BLaER1 treated with 17β-estradiol and CSF1 and Interleukin-3, amounts not matched to agents 10 nM and 100 nM (cell line): ENCODE data around the gene ERG.

ENCODE experiments used
- H3K27ac ChIP-seq, 11 experiments: shearing (Covaris generic); formaldehyde crosslinking; 2 replicates each; pipeline ENCODE4 v1.8.1; 2022
- H3K27me3 ChIP-seq, 11 experiments: shearing (Covaris generic); formaldehyde crosslinking; 2 replicates each; pipeline ENCODE4 v1.8.1; 2022
- H3K36me3 ChIP-seq, 11 experiments: shearing (Covaris generic); formaldehyde crosslinking; 2 replicates each; pipeline ENCODE4 v1.8.1; 2022
- H3K4me1 ChIP-seq, 10 experiments: shearing (Covaris generic); formaldehyde crosslinking; 2 replicates each; pipeline ENCODE4 v1.8.1; 2022
- H3K4me2 ChIP-seq, 11 experiments: shearing (Covaris generic); formaldehyde crosslinking; 2 replicates each; pipeline ENCODE4 v1.8.1; 2022
- H3K4me3 ChIP-seq, 10 experiments: shearing (Covaris generic); formaldehyde crosslinking; 2 replicates each; pipeline ENCODE4 v1.8.1; 2022
- H3K9ac ChIP-seq, 11 experiments: shearing (Covaris generic); formaldehyde crosslinking; 2 replicates each; pipeline ENCODE4 v1.8.1; 2022
- H3K9me3 ChIP-seq, 11 experiments: shearing (Covaris generic); formaldehyde crosslinking; replicated peaks in 1 of 11; 2 replicates each; pipeline ENCODE4 v1.8.1; 2022
- H4K20me1 ChIP-seq, 11 experiments: shearing (Covaris generic); formaldehyde crosslinking; 2 replicates each; pipeline ENCODE4 v1.8.1; 2022
- Cebpa-rat ChIP-seq, 11 experiments: shearing (Covaris generic); IDR thresholded peaks; 2 replicates each; pipeline ENCODE4 v1.8.1; 2022

ERG gene

DNA sequence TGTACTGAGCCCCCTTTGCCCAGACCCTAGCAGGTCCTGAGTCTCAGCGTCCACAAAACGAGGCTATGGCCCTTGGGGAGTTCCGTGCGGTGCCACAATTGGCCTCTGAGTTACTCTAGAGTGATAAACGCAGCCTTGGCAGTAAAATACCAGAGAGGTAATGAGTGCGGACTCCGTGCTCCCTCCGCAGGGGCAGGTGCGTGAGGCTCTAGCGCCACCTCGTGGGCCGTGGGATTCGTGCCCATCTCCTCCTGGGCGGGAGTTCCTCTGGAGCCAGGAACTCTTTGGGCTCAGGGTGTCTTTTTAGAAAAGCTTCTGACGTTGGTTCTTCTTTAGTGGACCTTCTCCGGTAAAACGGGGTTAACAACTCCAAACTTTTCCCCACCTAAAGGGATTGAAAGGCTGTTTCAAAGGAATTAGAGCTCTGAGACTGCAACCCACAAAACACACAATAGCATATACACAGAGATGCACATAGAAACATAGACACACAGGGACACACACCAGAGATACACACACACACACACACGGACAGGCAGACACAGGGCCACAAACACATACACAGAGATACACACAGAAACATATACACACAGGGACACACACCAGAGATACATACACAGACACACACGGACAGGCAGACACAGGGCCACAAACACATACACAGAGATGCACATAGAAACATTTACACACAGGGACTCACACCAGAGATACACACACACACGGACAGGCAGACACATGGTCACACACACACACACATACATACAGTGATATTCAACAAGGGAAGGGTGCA is 142.1 kb downstream of the ERG start:
- no peak overlapping the region; a peak in 1 of 22 replicates for H3K9ac ChIP-seq

DNA sequence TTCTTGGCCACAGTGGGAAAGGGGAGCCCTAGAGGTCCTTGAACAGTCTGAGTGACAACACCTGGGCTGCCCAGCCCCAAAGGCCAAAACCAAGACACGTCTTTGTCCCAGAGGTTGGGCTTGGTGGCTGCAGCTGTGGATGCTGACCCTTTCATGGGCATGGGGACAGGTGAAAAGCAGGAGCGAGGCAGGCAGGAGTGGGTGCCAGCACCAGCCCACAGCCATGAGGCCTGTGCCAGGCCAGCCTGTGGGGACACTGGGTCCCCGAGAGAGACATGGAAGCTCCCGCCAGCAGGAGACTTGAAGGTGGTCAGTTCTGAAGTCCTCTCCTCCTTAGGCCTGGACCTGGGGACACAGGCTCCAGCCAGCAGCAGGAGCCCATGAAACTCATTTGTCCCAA is 142.9 kb downstream of the ERG start:
- no peak for TF ChIP-seq Cebpa-rat (IDR thresholded peaks at IDR 0.05)
- no peak overlapping the region for H3K4me3 ChIP-seq
- no peak overlapping the region for H3K27ac ChIP-seq
- no peaks in the 10 kb centered on the region for H4K20me1 ChIP-seq
- H3K27me3 ChIP-seq: peaks cover 0 to 3% (median 0%) of the 10 kb centered on the region in 11 experiments; a peak in 1 of 22 replicates
- H3K4me1 ChIP-seq: peaks cover 11 to 43% (median 25%) of the 10 kb centered on the region in 10 experiments; a peak in 19 of 20 replicates
- H3K36me3 ChIP-seq: no peaks in the 10 kb centered on the region
- no peak overlapping the region for H3K9ac ChIP-seq
- no peak overlapping the region for H3K4me2 ChIP-seq
- peaks cover 0 to 3% (median 0%) of the 10 kb centered on the region in 11 experiments; a peak in 2 of 22 replicates for H3K9me3 ChIP-seq

More for the DNA sequence above, 142.1 kb downstream of the ERG start:
- Histone ChIP-seq H3K4me3 (no peak overlapping the region), H3K36me3 (no peaks in the 10 kb centered on the region), H3K9me3 (peaks cover 0 to 3% (median 0%) of the 10 kb centered on the region in 11 experiments; a peak in 2 of 22 replicates), H3K27ac (no peak overlapping the region), H4K20me1 (no peaks in the 10 kb centered on the region), H3K4me1 (peaks cover 11 to 37% (median 22%) of the 10 kb centered on the region in 10 experiments; a peak in 19 of 20 replicates), H3K27me3 (no peaks in the 10 kb centered on the region; a peak in 1 of 22 replicates), H3K4me2 (peak overlapping the region in 5 of 11 experiments; percentile 1 to 30 (median 17); a peak in 8 of 22 replicates)
- no peak for TF ChIP-seq Cebpa-rat (IDR thresholded peaks at IDR 0.05)

DNA sequence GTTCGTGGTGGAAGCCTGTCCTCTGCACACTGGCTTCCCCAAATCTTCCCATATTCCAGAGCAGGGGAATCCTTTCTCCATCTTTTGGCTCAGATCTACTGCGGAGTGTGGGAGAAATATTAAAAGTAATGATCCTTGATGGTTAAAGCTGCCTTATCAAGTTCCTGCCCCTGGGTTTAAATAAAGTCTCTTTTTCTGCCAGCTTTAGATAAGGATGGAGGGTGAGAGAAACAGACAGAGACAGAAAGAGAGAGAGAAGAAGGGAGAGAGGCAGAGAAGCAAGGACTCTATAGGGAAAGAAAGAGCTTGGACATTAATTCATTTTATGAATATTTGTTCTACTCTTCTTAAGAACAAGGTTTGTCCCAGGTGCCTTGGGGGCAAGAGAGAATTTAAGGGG is 143.5 kb downstream of the ERG start:
- Histone ChIP-seq H3K27ac (no peak overlapping the region), H3K4me2 (no peak overlapping the region), H3K27me3 (peaks cover 0 to 4% (median 0%) of the 10 kb centered on the region in 11 experiments; a peak in 1 of 22 replicates), H3K4me1 (peaks cover 11 to 49% (median 30%) of the 10 kb centered on the region in 10 experiments; a peak in 19 of 20 replicates), H3K4me3 (no peak overlapping the region), H4K20me1 (no peaks in the 10 kb centered on the region), H3K9ac (no peak overlapping the region), H3K9me3 (peaks cover 0 to 3% (median 0%) of the 10 kb centered on the region in 11 experiments; a peak in 2 of 22 replicates), H3K36me3 (no peaks in the 10 kb centered on the region)
- no peak for TF ChIP-seq Cebpa-rat (IDR thresholded peaks at IDR 0.05)

DNA sequence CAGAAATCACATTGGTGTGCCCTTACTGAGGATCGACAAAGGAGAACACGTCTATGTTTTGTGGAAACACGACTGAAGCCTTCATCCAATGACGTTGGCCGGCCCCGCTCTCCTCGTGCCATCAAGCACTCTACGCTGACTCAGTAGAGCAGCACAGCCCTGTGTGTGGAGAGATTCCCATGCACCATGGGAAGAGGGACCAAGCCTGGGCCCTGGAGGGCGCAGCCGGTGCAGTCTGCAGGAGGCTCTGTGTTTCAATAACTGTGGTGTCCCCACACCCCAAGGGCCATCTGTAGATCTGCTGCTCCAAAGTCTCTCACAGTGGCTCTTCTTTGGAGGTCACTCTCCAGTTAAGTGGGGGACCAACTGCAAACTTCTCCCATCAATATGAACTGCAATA is 144.0 kb downstream of the ERG start:
- Histone ChIP-seq H3K4me2 (no peak overlapping the region), H3K4me1 (peaks cover 11 to 55% (median 34%) of the 10 kb centered on the region in 10 experiments; a peak in 19 of 20 replicates), H3K9me3 (peaks cover 0 to 3% (median 0%) of the 10 kb centered on the region in 11 experiments; a peak in 2 of 22 replicates), H3K9ac (no peak overlapping the region), H4K20me1 (no peaks in the 10 kb centered on the region), H3K27me3 (peaks cover 0 to 4% (median 0%) of the 10 kb centered on the region in 11 experiments; a peak in 1 of 22 replicates), H3K4me3 (no peak overlapping the region), H3K36me3 (no peaks in the 10 kb centered on the region), H3K27ac (no peak overlapping the region)
- TF ChIP-seq Cebpa-rat (IDR thresholded peaks at IDR 0.05): no peak

DNA sequence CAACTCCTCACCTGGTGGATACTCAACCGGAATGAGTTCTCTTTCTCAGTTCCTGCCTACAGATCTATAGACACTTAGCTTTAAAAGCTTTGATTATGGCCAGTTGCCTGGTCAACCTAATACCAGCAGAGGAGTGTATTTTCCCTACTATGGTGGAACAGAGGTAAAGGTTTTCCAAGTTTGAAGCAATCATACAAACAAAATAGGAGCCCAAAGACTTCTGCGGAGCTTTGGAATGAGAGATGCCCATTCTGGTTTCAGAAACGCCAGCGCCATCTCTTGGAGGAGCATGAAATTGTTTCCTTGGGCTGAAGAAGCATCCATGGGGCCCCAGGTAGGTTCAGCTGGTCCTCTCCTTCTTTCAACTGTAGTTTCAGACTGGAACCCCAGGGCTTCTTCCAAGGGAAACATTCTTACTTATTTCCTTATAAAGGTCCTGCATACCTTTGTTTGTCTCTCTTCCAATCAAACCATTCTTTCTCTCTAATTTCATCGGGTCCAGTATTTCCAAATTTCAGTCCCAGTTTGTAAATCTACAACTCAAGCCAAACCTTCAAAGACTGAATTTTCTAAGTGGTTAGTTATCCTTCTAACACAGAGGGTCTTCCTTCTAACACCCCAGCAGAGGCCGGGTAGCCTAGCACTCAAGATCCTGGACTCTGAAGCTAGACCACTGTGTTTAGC is 145.6 kb downstream of the ERG start:
- TF ChIP-seq Cebpa-rat (IDR thresholded peaks at IDR 0.05): no peak
- no peaks in the 10 kb centered on the region for H3K9me3 ChIP-seq
- H3K27ac ChIP-seq: no peak overlapping the region
- peaks cover 11 to 60% (median 40%) of the 10 kb centered on the region in 10 experiments; a peak in 19 of 20 replicates for H3K4me1 ChIP-seq
- H3K36me3 ChIP-seq: no peaks in the 10 kb centered on the region
- H3K9ac ChIP-seq: no peak overlapping the region
- peak overlapping the region in 10 of 11 experiments; percentile 6 to 49 (median 30); a peak in 17 of 22 replicates for H3K4me2 ChIP-seq
- no peak overlapping the region for H3K4me3 ChIP-seq
- H4K20me1 ChIP-seq: no peaks in the 10 kb centered on the region
- H3K27me3 ChIP-seq: peaks cover 0 to 4% (median 0%) of the 10 kb centered on the region in 11 experiments; a peak in 2 of 22 replicates

DNA sequence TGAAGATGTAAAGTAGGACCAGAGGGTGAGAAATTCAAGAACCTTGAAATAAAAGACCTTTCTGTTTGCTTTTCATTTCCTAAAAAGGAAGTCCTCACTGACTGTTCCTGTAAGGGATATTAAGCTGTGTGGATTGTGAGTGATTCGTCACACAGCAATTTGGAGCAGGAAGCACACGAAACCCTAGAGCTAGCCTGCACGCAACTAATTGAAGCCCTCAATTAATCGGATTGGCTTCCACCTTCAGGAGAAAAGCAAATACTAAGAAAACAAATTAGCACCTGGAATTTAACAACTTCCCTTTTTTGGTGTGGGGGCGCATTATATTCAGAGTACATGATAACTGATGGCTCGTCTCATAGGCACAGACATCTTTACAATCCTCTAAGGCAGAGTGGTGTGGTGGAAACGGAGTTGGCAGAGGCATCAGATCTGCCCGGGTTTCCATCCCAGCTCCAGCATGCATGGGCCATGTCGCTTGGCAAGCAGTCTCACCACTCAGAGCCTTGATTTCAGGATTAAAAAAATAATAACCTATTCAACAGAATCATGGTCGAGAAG is 146.2 kb downstream of the ERG start:
- Histone ChIP-seq H3K27ac (no peak overlapping the region), H3K4me2 (peak overlapping the region; percentile 6 to 49 (median 31); a peak in 20 of 22 replicates), H3K9ac (no peak overlapping the region), H3K4me3 (no peak overlapping the region), H3K36me3 (no peaks in the 10 kb centered on the region), H3K9me3 (0 out of 22 replicates have a peak, but pooled peaks cover 0 to 4% (median 0%) of the 10 kb centered on the region in 11 experiments), H4K20me1 (no peaks in the 10 kb centered on the region), H3K27me3 (peaks cover 0 to 4% (median 0%) of the 10 kb centered on the region in 11 experiments; a peak in 2 of 22 replicates), H3K4me1 (peaks cover 11 to 56% (median 40%) of the 10 kb centered on the region in 10 experiments; a peak in 19 of 20 replicates)
- no peak for TF ChIP-seq Cebpa-rat (IDR thresholded peaks at IDR 0.05)

DNA sequence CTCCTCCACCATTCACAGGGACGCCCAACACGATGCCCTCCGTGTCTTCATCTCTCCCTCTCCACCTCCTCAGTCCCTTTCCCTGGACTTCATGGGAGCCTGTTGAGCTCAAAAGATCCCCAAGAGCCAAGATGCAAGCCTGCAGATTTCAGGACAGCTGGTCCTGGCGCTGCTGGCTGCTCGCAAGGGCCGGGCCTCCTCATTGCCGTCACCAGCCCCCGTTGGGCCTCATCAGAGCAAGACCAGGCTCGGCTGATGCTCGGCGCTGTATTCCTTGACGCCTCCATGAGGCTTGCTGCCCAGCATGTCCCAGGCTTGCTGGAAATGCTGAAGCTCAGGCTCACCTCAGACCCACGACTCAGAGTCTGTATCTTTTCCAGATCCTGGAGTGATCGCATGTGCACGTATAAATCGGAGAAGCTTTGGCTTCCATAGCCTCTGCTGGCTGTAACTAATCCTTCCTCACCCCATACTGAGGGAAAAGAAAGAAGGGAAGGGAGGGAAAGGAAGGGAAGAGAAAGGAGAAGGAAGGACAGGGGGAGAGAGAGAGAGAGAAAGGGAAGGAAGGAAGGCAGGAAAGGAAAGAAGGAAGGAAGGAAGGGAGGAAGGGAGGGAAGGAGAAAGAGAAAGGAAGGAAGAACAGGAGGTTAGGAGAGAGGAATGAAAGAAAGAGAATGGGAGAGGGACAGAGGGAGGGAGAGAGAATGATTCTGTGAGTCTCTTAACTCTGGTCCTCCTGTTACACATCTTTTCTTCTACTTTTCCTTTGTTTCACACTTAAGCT is 146.9 kb downstream of the ERG start:
- no peaks in the 10 kb centered on the region for H3K36me3 ChIP-seq
- H3K9me3 ChIP-seq: peaks cover 0 to 6% (median 0%) of the 10 kb centered on the region in 11 experiments; a peak in 1 of 22 replicates
- TF ChIP-seq Cebpa-rat (IDR thresholded peaks at IDR 0.05): no peak
- no peaks in the 10 kb centered on the region for H4K20me1 ChIP-seq
- peak overlapping the region; percentile 6 to 49 (median 31); a peak in 17 of 22 replicates for H3K4me2 ChIP-seq
- H3K27ac ChIP-seq: no peak overlapping the region
- no peak overlapping the region for H3K4me3 ChIP-seq
- H3K4me1 ChIP-seq: peaks cover 11 to 49% (median 35%) of the 10 kb centered on the region in 10 experiments; a peak in 19 of 20 replicates
- peaks cover 0 to 4% (median 0%) of the 10 kb centered on the region in 11 experiments; a peak in 2 of 22 replicates for H3K27me3 ChIP-seq
- no peak overlapping the region for H3K9ac ChIP-seq

DNA sequence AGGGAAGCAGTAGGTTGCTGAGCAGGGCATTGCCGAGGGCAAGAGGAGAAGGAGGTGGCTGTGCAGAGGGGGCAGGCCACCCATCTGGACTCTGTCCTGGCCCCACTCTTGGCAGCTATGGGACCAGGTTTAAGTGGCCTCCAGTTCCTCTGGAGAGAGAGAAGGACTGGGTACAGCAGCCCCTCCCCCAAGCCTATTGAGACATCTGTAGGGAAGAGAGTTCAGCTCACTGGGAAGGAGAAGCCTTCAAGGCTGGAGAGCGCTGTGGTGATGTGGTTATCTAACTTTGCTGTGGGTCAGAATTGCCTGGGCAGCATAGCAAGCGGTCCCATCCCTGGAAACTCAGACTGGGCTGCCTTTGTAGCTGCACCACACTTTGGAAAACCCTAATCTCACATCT is 147.6 kb downstream of the ERG start:
- no peak for TF ChIP-seq Cebpa-rat (IDR thresholded peaks at IDR 0.05)
- H3K27ac ChIP-seq: no peak overlapping the region

More for the DNA sequence above, 147.6 kb downstream of the ERG start:
- peaks cover 0 to 10% (median 0%) of the 10 kb centered on the region in 11 experiments; a peak in 1 of 22 replicates for H3K9me3 ChIP-seq
- no peaks in the 10 kb centered on the region for H4K20me1 ChIP-seq
- H3K27me3 ChIP-seq: peaks cover 0 to 4% (median 0%) of the 10 kb centered on the region in 11 experiments; a peak in 2 of 22 replicates
- H3K9ac ChIP-seq: no peak overlapping the region
- H3K36me3 ChIP-seq: no peaks in the 10 kb centered on the region
- no peak overlapping the region for H3K4me3 ChIP-seq
- H3K4me1 ChIP-seq: peaks cover 11 to 43% (median 33%) of the 10 kb centered on the region in 10 experiments; a peak in 19 of 20 replicates
- peak overlapping the region in 3 of 11 experiments; percentile 10 to 44 (median 29); a peak in 3 of 22 replicates for H3K4me2 ChIP-seq
